HEK293 (cell line): ENCODE data around the gene SIM2.

Experiments
- CTCF ChIA-PET: fragments of 350-600 bp; formaldehyde crosslinking; extraction: SDS; loops from one replicate; lab custom pipeline; 2021; ENCODE audit warnings: antibody characterized with exemption; lab: Yijun Ruan, JAX
- POLR2A ChIA-PET: fragments of 300-600 bp; formaldehyde crosslinking; extraction: SDS; loops from one replicate; lab custom pipeline; 2020; ENCODE audit warnings: antibody characterized with exemption, inconsistent platforms; lab: Yijun Ruan, JAX
- H3K27ac ChIP-seq: fragments of 200-500 bp; sonication (Bioruptor generic); 2 replicates; pipeline ENCODE4 v1.5.1; 2014; ENCODE audit warnings: low read depth, low read length, control low read depth, inconsistent platforms; ENCODE audit errors: extremely low read depth
- H3K36me3 ChIP-seq, 2 experiments: fragments of 200-500 bp in 1 of 2; sonication (Bioruptor generic) in 1 of 2; 1 replicate in 1 of 2; 2 replicates in 1 of 2; pipeline ENCODE4 v1.5.1; 2014 to 2017; ENCODE audit warnings: inconsistent platforms in 2 of 2, low read length in 2 of 2; ENCODE audit not compliant: control insufficient read depth in 2 of 2, insufficient read depth in 1 of 2
- H3K4me1 ChIP-seq: fragments of 200-500 bp; sonication (Bioruptor generic); 2 replicates; pipeline ENCODE4 v1.5.1; 2014; ENCODE audit warnings: mild to moderate bottlenecking, low read length, inconsistent platforms; ENCODE audit not compliant: control insufficient read depth, insufficient read depth
- H3K4me3 ChIP-seq: 2 replicates; pipeline ENCODE4 v1.5.1; 2011; ENCODE audit warnings: low read depth, mild to moderate bottlenecking, control low read depth, low read length, moderate library complexity
- H3K9me3 ChIP-seq: fragments of 200-500 bp; sonication (Bioruptor generic); 2 replicates; pipeline ENCODE4 v1.5.1; 2014; ENCODE audit warnings: low read depth, low read length, inconsistent platforms; ENCODE audit not compliant: control insufficient read depth, insufficient read depth
- BCL11A ChIP-seq: fragments of 450-650 bp; formaldehyde crosslinking; IDR thresholded peaks from 2 replicates; pipeline ENCODE4 v1.5.1; 2016; ENCODE audit warnings: low read depth, missing biosample characterization, missing genetic modification characterization
- IKZF3 ChIP-seq: fragments of 450-650 bp; IDR thresholded peaks from 2 replicates; pipeline ENCODE4 v1.5.0; 2018; ENCODE audit warnings: missing biosample characterization, mild to moderate bottlenecking, missing genetic modification characterization, moderate library complexity
- KLF16 ChIP-seq: fragments of 450-650 bp; formaldehyde crosslinking; IDR thresholded peaks from 2 replicates; pipeline ENCODE4 v1.5.1; 2017; ENCODE audit warnings: missing biosample characterization, missing genetic modification characterization
- OSR2 ChIP-seq: fragments of 450-650 bp; formaldehyde crosslinking; IDR thresholded peaks from 2 replicates; pipeline ENCODE4 v1.5.1; 2016; ENCODE audit warnings: missing biosample characterization, missing genetic modification characterization
- PRDM2 ChIP-seq: fragments of 450-650 bp; formaldehyde crosslinking; IDR thresholded peaks from 2 replicates; pipeline ENCODE4 v1.5.1; 2016; ENCODE audit warnings: missing biosample characterization, missing genetic modification characterization, borderline replicate concordance
- SCRT2 ChIP-seq: fragments of 450-650 bp; formaldehyde crosslinking; IDR thresholded peaks from 2 replicates; pipeline ENCODE4 v1.5.1; 2016; ENCODE audit warnings: missing biosample characterization, missing genetic modification characterization
- ZBTB10 ChIP-seq: fragments of 450-650 bp; formaldehyde crosslinking; IDR thresholded peaks from 2 replicates; pipeline ENCODE4 v1.5.1; 2016; ENCODE audit warnings: missing biosample characterization, missing genetic modification characterization
- ZBTB26 ChIP-seq: fragments of 450-650 bp; formaldehyde crosslinking; optimal IDR thresholded peaks from 2 replicates; pipeline ENCODE3; 2016; ENCODE audit warnings: missing biosample characterization, mild to moderate bottlenecking, missing genetic modification characterization
- ZNF148 ChIP-seq: fragments of 450-650 bp; formaldehyde crosslinking; IDR thresholded peaks from 2 replicates; pipeline ENCODE4 v1.5.0; 2017; ENCODE audit warnings: missing biosample characterization, missing genetic modification characterization, borderline replicate concordance
- ZNF174 ChIP-seq: fragments of 450-650 bp; formaldehyde crosslinking; IDR thresholded peaks from 2 replicates; pipeline ENCODE4 v1.5.0; 2017; ENCODE audit warnings: missing biosample characterization, mild to moderate bottlenecking, missing genetic modification characterization
- ZNF175 ChIP-seq: fragments of 450-650 bp; formaldehyde crosslinking; IDR thresholded peaks from 2 replicates; pipeline ENCODE4 v1.5.1; 2016; ENCODE audit warnings: missing biosample characterization, missing genetic modification characterization
- ZNF184 ChIP-seq: fragments of 450-650 bp; IDR thresholded peaks from 2 replicates; pipeline ENCODE4 v1.5.1; 2018; ENCODE audit warnings: missing biosample characterization, mild to moderate bottlenecking, missing genetic modification characterization
- ZNF324 ChIP-seq: fragments of 450-650 bp; formaldehyde crosslinking; IDR thresholded peaks from 2 replicates; pipeline ENCODE4 v1.5.1; 2016; ENCODE audit warnings: missing biosample characterization, missing genetic modification characterization
- ZNF366 ChIP-seq: fragments of 450-650 bp; formaldehyde crosslinking; conservative IDR thresholded peaks from 2 replicates; pipeline ENCODE4 v1.5.1; 2016; ENCODE audit warnings: missing biosample characterization, missing genetic modification characterization
- ZNF585B ChIP-seq: fragments of 450-650 bp; formaldehyde crosslinking; IDR thresholded peaks from 2 replicates; pipeline ENCODE4 v1.5.1; 2016; ENCODE audit warnings: missing biosample characterization, missing genetic modification characterization
- ZNF600 ChIP-seq: fragments of 450-650 bp; formaldehyde crosslinking; IDR thresholded peaks from 2 replicates; pipeline ENCODE4 v1.5.1; 2016; ENCODE audit warnings: missing biosample characterization, missing genetic modification characterization
- ZNF621 ChIP-seq: fragments of 450-650 bp; formaldehyde crosslinking; IDR thresholded peaks from 2 replicates; pipeline ENCODE4 v1.5.1; 2017; ENCODE audit warnings: missing biosample characterization, missing genetic modification characterization
- ZNF785 ChIP-seq: fragments of 450-650 bp; formaldehyde crosslinking; IDR thresholded peaks from 2 replicates; pipeline ENCODE4 v1.5.1; 2016; ENCODE audit warnings: missing biosample characterization, missing genetic modification characterization
- TF ChIP-seq, protein P1 (sequence below): fragments of 450-650 bp; formaldehyde crosslinking; IDR thresholded peaks from 2 replicates; pipeline ENCODE4 v1.5.1; 2016; ENCODE audit warnings: missing biosample characterization, missing genetic modification characterization

SIM2 gene

GRCh38 chr21:36792505-36792967, 93.6 kb downstream of the SIM2 start:
- H3K9me3 ChIP-seq, result no peaks in the 10 kb centered on the region
- H3K36me3 ChIP-seq, result no peaks in the 10 kb centered on the region
- no peak overlapping the region for H3K27ac ChIP-seq
- POLR2A ChIA-PET, result interaction anchor here (0.8 kb wide), 1 partner anchor 1903 kb away, joined by 6 read pairs; no protein-coding TSS in a partner anchor
- no peak for TF ChIP-seq ZNF621 (tag by site-specific recombination)
- peak; percentile 47; the same call in 1 of the 2 replicates for TF ChIP-seq ZNF600 (tag by site-specific recombination)
- TF ChIP-seq SCRT2 (tag by site-specific recombination), result peak; percentile 70
- TF ChIP-seq OSR2 (tag by site-specific recombination), result peak; percentile 14; the same call in 1 of the 2 replicates
- H3K4me3 ChIP-seq, result no peak overlapping the region
- peaks cover 4% of the 10 kb centered on the region; the same call in 1 of the 2 replicates for H3K4me1 ChIP-seq
- CTCF ChIA-PET, result interaction anchor here (0.7 to 1.1 kb wide), 2 partner anchors 62 to 64 kb away, joined by 3 read pairs; no protein-coding TSS in a partner anchor

- TF ChIP-seq ZNF366 (tag by site-specific recombination), result no peak
- TF ChIP-seq ZNF324 (tag by site-specific recombination), result no peak
- no peak for TF ChIP-seq ZNF174
- no peak for TF ChIP-seq ZBTB10 (tag by site-specific recombination)
- TF ChIP-seq KLF16 (tag by site-specific recombination), result no peak
- no peak for TF ChIP-seq ZNF175 (tag by site-specific recombination)
- TF ChIP-seq PRDM2 (tag by site-specific recombination), result no peak
- no peak for TF ChIP-seq ZNF184 (tag by site-specific recombination)
- TF ChIP-seq ZNF148 (tag by site-specific recombination), result no peak
- TF ChIP-seq ZNF585B (tag by site-specific recombination), result no peak
- TF ChIP-seq, protein P1, sequence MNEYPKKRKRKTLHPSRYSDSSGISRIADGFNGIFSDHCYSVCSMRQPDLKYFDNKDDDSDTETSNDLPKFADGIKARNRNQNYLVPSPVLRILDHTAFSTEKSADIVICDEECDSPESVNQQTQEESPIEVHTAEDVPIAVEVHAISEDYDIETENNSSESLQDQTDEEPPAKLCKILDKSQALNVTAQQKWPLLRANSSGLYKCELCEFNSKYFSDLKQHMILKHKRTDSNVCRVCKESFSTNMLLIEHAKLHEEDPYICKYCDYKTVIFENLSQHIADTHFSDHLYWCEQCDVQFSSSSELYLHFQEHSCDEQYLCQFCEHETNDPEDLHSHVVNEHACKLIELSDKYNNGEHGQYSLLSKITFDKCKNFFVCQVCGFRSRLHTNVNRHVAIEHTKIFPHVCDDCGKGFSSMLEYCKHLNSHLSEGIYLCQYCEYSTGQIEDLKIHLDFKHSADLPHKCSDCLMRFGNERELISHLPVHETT (tag by site-specific recombination), result no peak
- TF ChIP-seq ZBTB26 (tag by site-specific recombination), result no peak
- no peak for TF ChIP-seq IKZF3 (tag by site-specific recombination)
- no peak for TF ChIP-seq ZNF785
- TF ChIP-seq BCL11A (tag by site-specific recombination), result no peak
- H3K4me1 ChIP-seq, result no peaks in the 10 kb centered on the region
- ChIA-PET CTCF (interaction anchor here (0.6 to 0.7 kb wide), 4 partner anchors 13 to 68 kb away, joined by 3 to 10 read pairs (median 4); no protein-coding TSS in a partner anchor), POLR2A (no interaction called here)
- H3K9me3 ChIP-seq, result no peaks in the 10 kb centered on the region
- H3K4me3 ChIP-seq, result no peak overlapping the region
- H3K27ac ChIP-seq, result no peak overlapping the region
- no peaks in the 10 kb centered on the region for H3K36me3 ChIP-seq
Observed at GRCh38 chr21:36796070-36796469, 97.2 kb downstream of the SIM2 start.
